HCT116 (cell line): Measurements from ENCODE around the gene MACROD1. TPM values are rescaled to one million over a fixed set of nuclear protein-coding genes. Genes with fewer than 3 reads are reported as not detected.

Experiments
- ATAC-seq: fragments of 200-7000 bp; cut with Tn5 transposase; 2 replicates; pipeline ENCODE4 v1.9.1; 2020; ENCODE audit warnings: mild to moderate bottlenecking, moderate library complexity
- BruUV-seq: library from RNA; stranded (reverse); fragments of 400-500 nt; replicated peaks from 2 replicates; lab custom pipeline; 2021; lab: Mats Ljungman, UMichigan
- CTCF ChIA-PET: fragments of 300-600 bp; sonication (Branson Sonifier 250); formaldehyde crosslinking; loops from one replicate; lab custom pipeline; 2021; ENCODE audit warnings: antibody characterized with exemption; lab: Charles Lee
- POLR2A ChIA-PET: fragments of 300-600, 350-600 bp; sonication (Branson Sonifier 250); formaldehyde crosslinking; loops from one replicate; lab custom pipeline; 2021; ENCODE audit warnings: antibody characterized with exemption; lab: Charles Lee
- RAD21 ChIA-PET, 2 experiments: fragments of 300-600 bp; sonication (Branson Sonifier 250); formaldehyde crosslinking; loops; one replicate each; lab custom pipeline; 2023; ENCODE audit warnings: low total read pairs in 2 of 2; ENCODE audit not compliant: uncharacterized antibody in 2 of 2, unreplicated experiment in 2 of 2, low non-redundant PET in 1 of 2; lab: Charles Lee
- DNase-seq: peaks from one replicate; pipeline ENCODE4 v3.0.0-alpha.2; 2010; ENCODE audit warnings: low read depth, low spot score
- H2AFZ ChIP-seq: fragments of 200-600 bp; shearing (Covaris generic), sonication (generic); 2 replicates; pipeline ENCODE4 v1.6.1; 2017; ENCODE audit warnings: low read depth, mixed run types, mixed read lengths, antibody characterized with exemption, low read length; ENCODE audit not compliant: poor library complexity, severe bottlenecking
- H3K27ac ChIP-seq: 2 replicates; pipeline ENCODE4 v1.5.1; 2012; ENCODE audit warnings: low read depth, low read length
- H3K27me3 ChIP-seq: fragments of 200-600 bp; sonication (generic); 2 replicates; pipeline ENCODE4 v1.6.1; 2016; ENCODE audit warnings: mixed run types, low read length, mixed read lengths; ENCODE audit not compliant: insufficient read depth
- H3K36me3 ChIP-seq, 2 experiments: fragments of 200-500 bp in 1 of 2; fragments of 200-600 bp in 1 of 2; sonication (Bioruptor generic) in 1 of 2; sonication (generic) in 1 of 2; 2 replicates each; pipeline versions ENCODE4 v1.5.1 to v1.6.1; 2014 to 2016; ENCODE audit warnings: low read length in 2 of 2, inconsistent platforms in 1 of 2, mixed read lengths in 1 of 2, mixed run types in 1 of 2; ENCODE audit not compliant: insufficient read depth in 2 of 2, control insufficient read depth in 1 of 2
- H3K4me1 ChIP-seq, 2 experiments: fragments of 200-600 bp in 1 of 2; sonication (generic) in 1 of 2; 2 replicates each; pipeline versions ENCODE4 v1.5.1 to v1.6.1; 2012 to 2017; ENCODE audit warnings: low read length in 2 of 2, inconsistent platforms in 1 of 2, mild to moderate bottlenecking in 1 of 2, mixed read lengths in 1 of 2, mixed run types in 1 of 2, moderate library complexity in 1 of 2; ENCODE audit not compliant: insufficient read depth in 2 of 2, control insufficient read depth in 1 of 2
- H3K4me2 ChIP-seq: fragments of 200-600 bp; sonication (generic); 2 replicates; pipeline ENCODE4 v1.6.1; 2017; ENCODE audit warnings: mixed run types, low read length, mixed read lengths
- H3K4me3 ChIP-seq, 2 experiments: fragments of 200-600 bp in 1 of 2; sonication (generic) in 1 of 2; replicated peaks in 1 of 2; 2 replicates each; pipeline ENCODE4 v1.5.1; 2011 to 2016; ENCODE audit warnings: low read length in 2 of 2, control low read depth in 1 of 2, low read depth in 1 of 2, mild to moderate bottlenecking in 1 of 2, mixed read lengths in 1 of 2, mixed run types in 1 of 2
- H3K79me2 ChIP-seq: fragments of 200-600 bp; sonication (generic); 2 replicates; pipeline ENCODE4 v1.6.1; 2017; ENCODE audit warnings: mild to moderate bottlenecking, mixed run types, low read length, moderate library complexity, mixed read lengths; ENCODE audit not compliant: insufficient read depth
- H3K9ac ChIP-seq: fragments of 200-600 bp; sonication (generic); 2 replicates; pipeline ENCODE4 v1.6.1; 2016; ENCODE audit warnings: low read length, mixed read lengths
- H3K9me2 ChIP-seq: fragments of 200-600 bp; sonication (generic), shearing (Covaris generic); 2 replicates; pipeline ENCODE4 v1.6.1; 2017; ENCODE audit warnings: mixed run types, mild to moderate bottlenecking, moderate library complexity; ENCODE audit not compliant: insufficient read depth
- H3K9me3 ChIP-seq, 2 experiments: fragments of 200-500 bp in 1 of 2; fragments of 200-600 bp in 1 of 2; sonication (Bioruptor generic) in 1 of 2; sonication (generic) in 1 of 2; 2 replicates each; pipeline ENCODE4 v1.6.1; 2014 to 2017; ENCODE audit warnings: low read length in 2 of 2, mixed read lengths in 2 of 2, inconsistent platforms in 1 of 2, low read depth in 1 of 2, mild to moderate bottlenecking in 1 of 2, mixed run types in 1 of 2, moderate library complexity in 1 of 2; ENCODE audit not compliant: control insufficient read depth in 1 of 2, insufficient read depth in 1 of 2
- H4K20me1 ChIP-seq: fragments of 200-600 bp; sonication (generic), shearing (Covaris generic); 2 replicates; pipeline ENCODE4 v1.6.1; 2017; ENCODE audit warnings: mixed run types, mild to moderate bottlenecking, moderate library complexity; ENCODE audit not compliant: insufficient read depth
- CEBPB ChIP-seq: IDR thresholded peaks from 2 replicates; pipeline ENCODE4 v1.6.1; 2012; ENCODE audit warnings: low read depth
- EGR1 ChIP-seq: IDR thresholded peaks from 2 replicates; pipeline ENCODE4 v1.6.1; 2012; ENCODE audit warnings: low read depth
- ELF1 ChIP-seq: IDR thresholded peaks from 2 replicates; pipeline ENCODE4 v1.6.1; 2012; ENCODE audit warnings: low read depth, borderline replicate concordance
- EZH2 ChIP-seq: fragments of 200-600 bp; sonication (generic); IDR thresholded peaks from 2 replicates; pipeline ENCODE4 v1.6.1; 2017; ENCODE audit warnings: antibody characterized with exemption, mixed run types
- EZH2phosphoT487 ChIP-seq: fragments of 200-600 bp; IDR thresholded peaks from 2 replicates; pipeline ENCODE4 v1.6.1; 2018; ENCODE audit warnings: antibody characterized with exemption, borderline replicate concordance
- JUND ChIP-seq: IDR thresholded peaks from 2 replicates; pipeline ENCODE4 v1.6.1; 2012
- POLR2A ChIP-seq: IDR thresholded peaks from 2 replicates; pipeline ENCODE4 v1.7.0; 2011; ENCODE audit warnings: borderline replicate concordance; ENCODE audit not compliant: insufficient read depth, insufficient read length; ENCODE audit errors: extremely low read depth
- RAD21 ChIP-seq: IDR thresholded peaks from 2 replicates; pipeline ENCODE4 v1.6.1; 2012; ENCODE audit warnings: low read depth, mild to moderate bottlenecking
- SP1 ChIP-seq: IDR thresholded peaks from 2 replicates; pipeline ENCODE4 v1.6.1; 2012; ENCODE audit warnings: low read depth
- TCF7L2 ChIP-seq: IDR thresholded peaks from 2 replicates; pipeline ENCODE4 v1.7.0; 2011; ENCODE audit warnings: borderline replicate concordance, inconsistent platforms; ENCODE audit not compliant: insufficient read depth, insufficient read length; ENCODE audit errors: extremely low read depth
- intact Hi-C: fragments of 100-400 bp; cut with micrococcal nuclease; formaldehyde crosslinking; loops from 2 replicates; pipeline ENCODE4 v1.10.0; 2022
- total RNA-seq: library from RNA; stranded (reverse); gene quantifications from one replicate; pipeline ENCODE4 v1.2.1, GENCODE V29; 2021; ENCODE audit not compliant: unreplicated experiment
- TF ChIP-seq, protein P1 (sequence below), 3 experiments: fragments of 200-600 bp in 1 of 3; sonication (generic) in 1 of 3; IDR thresholded peaks in 2 of 3; conservative IDR thresholded peaks in 1 of 3; 2 replicates each; pipeline ENCODE4 v1.5.1; 2012 to 2017; ENCODE audit warnings: low read depth in 2 of 3, low read length in 2 of 3, antibody characterized with exemption in 1 of 3, borderline replicate concordance in 1 of 3, control low read depth in 1 of 3, mild to moderate bottlenecking in 1 of 3, mixed read lengths in 1 of 3, mixed run types in 1 of 3, moderate library complexity in 1 of 3; ENCODE audit not compliant: insufficient read depth in 1 of 3

Gene MACROD1
- total RNA-seq, 1 experiment from 2014 or later, result 61.1 TPM

DNA sequence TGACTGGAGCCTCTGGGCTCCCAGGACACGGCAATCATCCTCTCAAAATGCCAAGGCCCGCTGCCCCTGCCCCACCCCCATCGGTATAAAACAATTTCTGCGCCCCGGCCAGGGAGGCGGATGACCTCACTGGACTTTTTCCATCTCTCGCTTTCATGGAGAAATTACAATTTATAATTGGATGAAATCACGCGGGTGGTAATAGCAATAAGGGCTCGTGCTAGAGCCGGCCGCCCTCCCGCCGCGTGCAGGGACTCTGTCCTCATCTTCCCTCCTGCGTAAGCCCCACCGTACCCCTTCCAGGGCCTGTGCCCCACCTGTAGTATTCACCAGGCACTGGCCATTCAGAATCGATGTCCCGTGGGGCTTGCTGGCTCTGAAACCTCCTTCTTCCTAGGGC, 64.5 kb downstream of the MACROD1 start:
- H3K36me3 ChIP-seq, result no peaks in the 10 kb centered on the region
- RAD21 ChIA-PET, result no interaction called here
- H4K20me1 ChIP-seq, result no peaks in the 10 kb centered on the region
- H3K4me3 ChIP-seq, result no peak overlapping the region
- H3K27ac ChIP-seq, result no peak overlapping the region
- no peak overlapping the region for H2AFZ ChIP-seq
- no peaks in the 10 kb centered on the region for H3K4me1 ChIP-seq
- TF ChIP-seq EZH2, result no peak
- TF ChIP-seq EZH2phosphoT487, result no peak
- TF ChIP-seq, protein P1, sequence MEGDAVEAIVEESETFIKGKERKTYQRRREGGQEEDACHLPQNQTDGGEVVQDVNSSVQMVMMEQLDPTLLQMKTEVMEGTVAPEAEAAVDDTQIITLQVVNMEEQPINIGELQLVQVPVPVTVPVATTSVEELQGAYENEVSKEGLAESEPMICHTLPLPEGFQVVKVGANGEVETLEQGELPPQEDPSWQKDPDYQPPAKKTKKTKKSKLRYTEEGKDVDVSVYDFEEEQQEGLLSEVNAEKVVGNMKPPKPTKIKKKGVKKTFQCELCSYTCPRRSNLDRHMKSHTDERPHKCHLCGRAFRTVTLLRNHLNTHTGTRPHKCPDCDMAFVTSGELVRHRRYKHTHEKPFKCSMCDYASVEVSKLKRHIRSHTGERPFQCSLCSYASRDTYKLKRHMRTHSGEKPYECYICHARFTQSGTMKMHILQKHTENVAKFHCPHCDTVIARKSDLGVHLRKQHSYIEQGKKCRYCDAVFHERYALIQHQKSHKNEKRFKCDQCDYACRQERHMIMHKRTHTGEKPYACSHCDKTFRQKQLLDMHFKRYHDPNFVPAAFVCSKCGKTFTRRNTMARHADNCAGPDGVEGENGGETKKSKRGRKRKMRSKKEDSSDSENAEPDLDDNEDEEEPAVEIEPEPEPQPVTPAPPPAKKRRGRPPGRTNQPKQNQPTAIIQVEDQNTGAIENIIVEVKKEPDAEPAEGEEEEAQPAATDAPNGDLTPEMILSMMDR (IDR thresholded peaks at IDR 0.05 in 2 of 3, conservative IDR thresholded peaks at IDR 0.05 in 1 of 3; ENCODE audit: borderline replicate concordance in 1 of 3, insufficient read depth in 1 of 3, low read depth in 2 of 3, low read length in 2 of 3), result no peak
- no peak for TF ChIP-seq CEBPB
- TF ChIP-seq ELF1, result no peak
- TF ChIP-seq JUND, result no peak
- no peak for TF ChIP-seq TCF7L2
- TF ChIP-seq EGR1, result no peak
- TF ChIP-seq POLR2A, result no peak
- no peak for TF ChIP-seq RAD21
- TF ChIP-seq SP1, result no peak
- CTCF ChIA-PET, result no interaction called here
- no peaks in the 10 kb centered on the region for H3K79me2 ChIP-seq
- no peak for ATAC-seq
- H3K9me2 ChIP-seq, result no peaks in the 10 kb centered on the region
- H3K9ac ChIP-seq, result no peak overlapping the region
- no peak overlapping the region for H3K4me2 ChIP-seq
- intact Hi-C loops, result loop anchor here (10.0 kb wide), 1 partner anchor 47 kb away; no protein-coding TSS in a partner anchor
- H3K9me3 ChIP-seq, result no peaks in the 10 kb centered on the region
- no peaks in the 10 kb centered on the region for H3K27me3 ChIP-seq
- POLR2A ChIA-PET, result no interaction called here
- no peak for DNase-seq
- BruUV-seq, result no TSS peak
